ENCODE data around the gene PPP6R1.
"Not testable (repeated sequence)": the region's sequence is repeated elsewhere in the genome, so short reads cannot be mapped to it uniquely, and the experiment has no call there.

The PPP6R1 gene

GRCh38 chr19:55206664-55207500 lies 51.9 kb downstream of the PPP6R1 start:
- FAIRE-seq (no peak), DNase-seq (ENCODE audit: insufficient read length, low spot score) (no peak)
- TF ChIP-seq, protein P1, sequence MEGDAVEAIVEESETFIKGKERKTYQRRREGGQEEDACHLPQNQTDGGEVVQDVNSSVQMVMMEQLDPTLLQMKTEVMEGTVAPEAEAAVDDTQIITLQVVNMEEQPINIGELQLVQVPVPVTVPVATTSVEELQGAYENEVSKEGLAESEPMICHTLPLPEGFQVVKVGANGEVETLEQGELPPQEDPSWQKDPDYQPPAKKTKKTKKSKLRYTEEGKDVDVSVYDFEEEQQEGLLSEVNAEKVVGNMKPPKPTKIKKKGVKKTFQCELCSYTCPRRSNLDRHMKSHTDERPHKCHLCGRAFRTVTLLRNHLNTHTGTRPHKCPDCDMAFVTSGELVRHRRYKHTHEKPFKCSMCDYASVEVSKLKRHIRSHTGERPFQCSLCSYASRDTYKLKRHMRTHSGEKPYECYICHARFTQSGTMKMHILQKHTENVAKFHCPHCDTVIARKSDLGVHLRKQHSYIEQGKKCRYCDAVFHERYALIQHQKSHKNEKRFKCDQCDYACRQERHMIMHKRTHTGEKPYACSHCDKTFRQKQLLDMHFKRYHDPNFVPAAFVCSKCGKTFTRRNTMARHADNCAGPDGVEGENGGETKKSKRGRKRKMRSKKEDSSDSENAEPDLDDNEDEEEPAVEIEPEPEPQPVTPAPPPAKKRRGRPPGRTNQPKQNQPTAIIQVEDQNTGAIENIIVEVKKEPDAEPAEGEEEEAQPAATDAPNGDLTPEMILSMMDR (IDR thresholded peaks at IDR 0.05; ENCODE audit: insufficient read depth, missing control alignments): no peak

GRCh38 chr19:55202199-55202598 lies 56.6 kb downstream of the PPP6R1 start:
- FAIRE-seq; DNase-seq (ENCODE audit: insufficient read length, low spot score): not testable (repeated sequence)

DNA sequence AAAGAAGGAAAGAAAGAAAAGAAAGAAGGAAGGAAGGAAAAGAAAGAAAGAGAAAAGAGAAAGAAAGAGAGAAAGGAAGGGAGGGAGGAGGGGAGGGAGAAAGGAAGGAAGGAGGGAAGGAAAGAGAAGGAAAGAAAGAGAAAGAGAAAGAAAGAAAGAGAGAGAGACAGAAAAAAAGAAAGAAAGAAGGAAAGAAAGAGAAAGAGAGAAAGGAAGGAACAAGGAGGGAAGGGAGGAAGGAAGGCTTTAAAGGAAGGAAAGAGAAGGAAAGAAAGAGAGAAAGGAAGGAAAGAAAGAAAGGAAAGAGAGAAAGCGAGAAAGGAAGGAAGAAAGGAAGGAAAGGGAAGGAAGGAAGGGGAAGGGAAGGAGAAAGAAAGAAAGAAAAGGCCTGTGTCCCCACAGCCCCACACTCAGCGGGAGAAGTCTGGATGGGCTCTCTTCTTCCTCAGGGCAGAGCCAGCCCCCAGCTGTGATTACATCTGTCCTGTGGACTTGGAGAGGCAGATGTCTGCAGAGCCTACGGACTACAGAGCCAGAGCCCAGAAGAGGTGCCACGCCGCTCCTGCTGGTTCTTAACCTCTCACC lies 59.1 kb downstream of the PPP6R1 start:
- TF ChIP-seq, protein P1 (IDR thresholded peaks at IDR 0.05; ENCODE audit: insufficient read depth, missing control alignments): no peak

GRCh38 chr19:55198651-55199050 lies 60.2 kb downstream of the PPP6R1 start:
- DNase-seq (ENCODE audit: insufficient read length, low spot score): no peak
- no peak for FAIRE-seq
- TF ChIP-seq, protein P1 (IDR thresholded peaks at IDR 0.05; ENCODE audit: insufficient read depth, missing control alignments): no peak

More for the DNA sequence above, 59.1 kb downstream of the PPP6R1 start:
- FAIRE-seq: no peak
- DNase-seq (ENCODE audit: insufficient read length, low spot score): no peak

DNA sequence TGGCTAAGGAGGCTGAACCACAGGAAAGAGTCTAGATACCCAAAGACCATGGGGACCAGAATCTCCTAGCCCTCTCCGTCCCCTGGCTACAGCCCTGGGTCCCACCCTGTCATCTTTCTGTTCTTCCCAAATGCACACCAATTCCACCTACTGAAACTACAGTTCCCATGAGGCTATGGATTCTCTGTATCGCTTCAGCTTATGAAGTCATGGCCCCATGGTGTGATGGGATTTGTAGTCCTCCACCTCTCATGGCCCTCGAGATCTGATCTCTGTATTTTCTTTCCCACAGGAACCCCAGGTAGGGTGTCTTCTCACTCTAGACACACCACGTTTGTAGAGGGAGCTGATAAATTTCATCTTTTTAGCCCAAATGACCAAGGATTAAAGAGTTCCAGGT lies 61.3 kb downstream of the PPP6R1 start:
- TF ChIP-seq, protein P1 (IDR thresholded peaks at IDR 0.05; ENCODE audit: insufficient read depth, missing control alignments): no peak
- DNase-seq (ENCODE audit: insufficient read length, low spot score) (no peak), FAIRE-seq (no peak)

GRCh38 chr19:55196803-55197202 lies 62.0 kb downstream of the PPP6R1 start:
- TF ChIP-seq, protein P1 (IDR thresholded peaks at IDR 0.05; ENCODE audit: insufficient read depth, missing control alignments): no peak
- FAIRE-seq: no peak
- no peak for DNase-seq (ENCODE audit: insufficient read length, low spot score)

- TF ChIP-seq, protein P1 (IDR thresholded peaks at IDR 0.05; ENCODE audit: insufficient read depth, missing control alignments): no peak
- no peak for FAIRE-seq
- DNase-seq (ENCODE audit: insufficient read length, low spot score): no peak
These were observed 65.3 kb downstream of the PPP6R1 start for GRCh38 chr19:55193481-55193880.

Data from D721Med (cell line).